H1 (cell line): ENCODE data around the gene ETV5. TPM values are rescaled to one million over a fixed set of nuclear protein-coding genes. Genes with fewer than 3 reads are reported as not detected.

Experiments used
- CTCF ChIA-PET: fragments of 300-600 bp; sonication (Branson Sonifier 250); formaldehyde crosslinking; loops from one replicate; lab custom pipeline; 2021; ENCODE audit not compliant: partially characterized antibody; lab: Charles Lee
- POLR2A ChIA-PET: fragments of 300-600 bp; sonication (Branson Sonifier 250); formaldehyde crosslinking; loops from one replicate; lab custom pipeline; 2021; ENCODE audit warnings: inconsistent platforms; ENCODE audit not compliant: partially characterized antibody; lab: Charles Lee
- DNase-seq, 2 experiments: peaks; one replicate each; pipeline versions ENCODE4 v3.0.0 to v3.0.0-alpha.2; 2010 to 2022; ENCODE audit warnings: low spot score in 2 of 2, low read depth in 1 of 2, mixed read lengths in 1 of 2
- FAIRE-seq: peaks from 2 replicates; lab custom pipeline; 2011; peaks lifted over from hg19 to GRCh38; lab: Jason Lieb, UNC
- H2AFZ ChIP-seq: 2 replicates; pipeline ENCODE4 v1.8.1; 2012; ENCODE audit warnings: low read length, inconsistent platforms
- H2AK5ac ChIP-seq: 2 replicates; pipeline ENCODE4 v1.6.1; 2013; ENCODE audit warnings: low read depth, low read length
- H2BK120ac ChIP-seq: replicated peaks from 2 replicates; pipeline ENCODE3; 2013; ENCODE audit warnings: low read depth, low read length, inconsistent platforms
- H2BK12ac ChIP-seq: 2 replicates; pipeline ENCODE4 v1.6.1; 2013; ENCODE audit warnings: low read depth, low read length
- H2BK15ac ChIP-seq: 2 replicates; pipeline ENCODE4 v1.6.1; 2013; ENCODE audit warnings: low read length
- H2BK20ac ChIP-seq: 2 replicates; pipeline ENCODE4 v1.6.1; 2013; ENCODE audit warnings: low read length
- H2BK5ac ChIP-seq: 2 replicates; pipeline ENCODE4 v1.6.1; 2013; ENCODE audit warnings: low read depth, low read length
- H3K14ac ChIP-seq: 2 replicates; pipeline ENCODE4 v1.6.1; 2013; ENCODE audit warnings: inconsistent platforms; ENCODE audit not compliant: insufficient read length
- H3K18ac ChIP-seq: 2 replicates; pipeline ENCODE4 v1.6.1; 2013; ENCODE audit warnings: low read length; ENCODE audit errors: extremely low read depth
- H3K23ac ChIP-seq: 2 replicates; pipeline ENCODE4 v1.6.1; 2013; ENCODE audit warnings: inconsistent platforms; ENCODE audit not compliant: insufficient read length
- H3K23me2 ChIP-seq: 2 replicates; pipeline ENCODE4 v1.6.1; 2013; ENCODE audit warnings: low read depth, low read length
- H3K27ac ChIP-seq: 2 replicates; pipeline ENCODE4 v1.6.1; 2011; ENCODE audit warnings: low read depth, low read length, inconsistent platforms
- H3K27me3 ChIP-seq, 4 experiments: replicated peaks in 1 of 4; 1 replicate in 1 of 4; 2 replicates in 3 of 4; pipeline versions ENCODE4 v1.6.1 to v1.8.1; 2011 to 2013; ENCODE audit warnings: low read length in 3 of 4, mild to moderate bottlenecking in 3 of 4, inconsistent platforms in 2 of 4, mixed read lengths in 2 of 4, moderate library complexity in 1 of 4; ENCODE audit not compliant: control insufficient read depth in 3 of 4, insufficient read depth in 3 of 4; ENCODE audit errors: extremely low read depth in 1 of 4
- H3K36me3 ChIP-seq, 4 experiments: 2 replicates each; pipeline versions ENCODE4 v1.6.1 to v1.8.1; 2011 to 2013; ENCODE audit warnings: mild to moderate bottlenecking in 4 of 4, low read length in 3 of 4, moderate library complexity in 2 of 4, control low read depth in 1 of 4, inconsistent platforms in 1 of 4; ENCODE audit not compliant: insufficient read depth in 4 of 4, control insufficient read depth in 2 of 4
- H3K4ac ChIP-seq: replicated peaks from 2 replicates; pipeline ENCODE3; 2013; ENCODE audit warnings: low read length, low read depth, mixed read lengths, inconsistent platforms; ENCODE audit not compliant: insufficient read length
- H3K4me1 ChIP-seq, 4 experiments: replicated peaks in 1 of 4; 1 replicate in 1 of 4; 2 replicates in 3 of 4; pipeline versions ENCODE4 v1.6.1 to v1.8.1; 2011 to 2013; ENCODE audit warnings: low read length in 3 of 4, inconsistent platforms in 2 of 4, mixed read lengths in 1 of 4; ENCODE audit not compliant: insufficient read depth in 4 of 4, control insufficient read depth in 3 of 4
- H3K4me2 ChIP-seq, 2 experiments: 2 replicates each; pipeline versions ENCODE4 v1.6.1 to v1.8.1; 2011 to 2013; ENCODE audit warnings: low read depth in 2 of 2, low read length in 2 of 2, control low read depth in 1 of 2, inconsistent platforms in 1 of 2, mild to moderate bottlenecking in 1 of 2; ENCODE audit not compliant: insufficient read depth in 1 of 2
- H3K4me3 ChIP-seq, 4 experiments: fragments of 200-600, 300-600 bp in 1 of 4; sonication (generic), shearing (Covaris generic), sonication (Bioruptor Twin) in 1 of 4; 2 replicates each; pipeline versions ENCODE4 v1.5.1 to v1.8.1; 2011 to 2016; ENCODE audit warnings: low read length in 4 of 4, low read depth in 3 of 4, control low read depth in 2 of 4, inconsistent platforms in 2 of 4, mild to moderate bottlenecking in 2 of 4, mixed read lengths in 1 of 4, moderate library complexity in 1 of 4; ENCODE audit not compliant: insufficient read depth in 2 of 4; ENCODE audit errors: extremely low read depth in 1 of 4
- H3K56ac ChIP-seq: replicated peaks from 2 replicates; pipeline ENCODE3; 2013; ENCODE audit warnings: low read depth, mild to moderate bottlenecking, mixed read lengths, low read length, inconsistent platforms; ENCODE audit not compliant: insufficient read length
- H3K79me1 ChIP-seq: 2 replicates; pipeline ENCODE4 v1.6.1; 2013; ENCODE audit warnings: low read depth, low read length, control low read depth
- H3K79me2 ChIP-seq, 2 experiments: 2 replicates each; pipeline versions ENCODE4 v1.6.1 to v1.8.1; 2012 to 2013; ENCODE audit warnings: low read length in 2 of 2, mild to moderate bottlenecking in 2 of 2, inconsistent platforms in 1 of 2; ENCODE audit not compliant: insufficient read depth in 2 of 2, control insufficient read depth in 1 of 2
- H3K9ac ChIP-seq, 4 experiments: replicated peaks in 1 of 4; 1 replicate in 1 of 4; 2 replicates in 3 of 4; pipeline versions ENCODE4 v1.6.1 to v1.8.1; 2011 to 2013; ENCODE audit warnings: low read depth in 3 of 4, low read length in 3 of 4, control low read depth in 2 of 4, mild to moderate bottlenecking in 2 of 4, moderate library complexity in 2 of 4, inconsistent platforms in 1 of 4; ENCODE audit errors: extremely low read depth in 1 of 4
- H3K9me3 ChIP-seq, 2 experiments: 2 replicates each; pipeline versions ENCODE4 v1.6.1 to v1.8.1; 2012 to 2013; ENCODE audit warnings: mild to moderate bottlenecking in 2 of 2, moderate library complexity in 2 of 2, control low read depth in 1 of 2, inconsistent platforms in 1 of 2, low read depth in 1 of 2, low read length in 1 of 2, mixed read lengths in 1 of 2; ENCODE audit not compliant: insufficient read depth in 2 of 2
- H4K20me1 ChIP-seq, 2 experiments: replicated peaks in 1 of 2; 2 replicates each; pipeline versions ENCODE3 to v1.8.1; 2011 to 2013; ENCODE audit warnings: inconsistent platforms in 2 of 2, low read length in 2 of 2, mild to moderate bottlenecking in 1 of 2; ENCODE audit not compliant: insufficient read depth in 2 of 2, control insufficient read depth in 1 of 2
- H4K5ac ChIP-seq: 2 replicates; pipeline ENCODE4 v1.6.1; 2013; ENCODE audit warnings: low read length, low read depth, mixed read lengths, inconsistent platforms; ENCODE audit not compliant: insufficient read length
- H4K8ac ChIP-seq: 2 replicates; pipeline ENCODE4 v1.8.0; 2013; ENCODE audit warnings: mild to moderate bottlenecking, moderate library complexity, low read length, inconsistent platforms; ENCODE audit not compliant: insufficient read depth; ENCODE audit errors: extremely low read depth
- H4K91ac ChIP-seq: replicated peaks from 2 replicates; pipeline ENCODE3; 2013; ENCODE audit warnings: low read length, mixed read lengths, inconsistent platforms; ENCODE audit not compliant: insufficient read length
- TCF12 ChIP-seq: IDR thresholded peaks from 2 replicates; pipeline ENCODE4 v1.6.1; 2011; ENCODE audit warnings: low read depth, mild to moderate bottlenecking, low read length
- WGBS, 2 experiments: shearing (Covaris generic) in 1 of 2; methylation state at CpG; one replicate each; pipeline versions ENCODE4 v1.1.6 to v1.1.7; 2013 to 2015; ENCODE audit warnings: low lambda C conversion rate in 2 of 2, mixed read lengths in 2 of 2, inconsistent platforms in 1 of 2, low coverage in 1 of 2, missing lambda C conversion rate in 1 of 2; ENCODE audit not compliant: insufficient replicate concordance in 2 of 2, insufficient coverage in 1 of 2, insufficient read length in 1 of 2; ENCODE audit errors: extremely low coverage in 1 of 2, missing lambda C conversion rate in 1 of 2; 5-methylcytosine and 5-hydroxymethylcytosine counted together
- polyA plus RNA-seq, 7 experiments: library from polyadenylated mRNA; depleted of rRNA in 3 of 7; stranded (reverse) in 5 of 7; unstranded in 2 of 7; fragments of >200 nt in 5 of 7; fragments of 200-250 nt in 2 of 7; gene quantifications; 1 replicate in 5 of 7; 2 replicates in 1 of 7; 4 replicates in 1 of 7; pipeline versions ENCODE4 v1.2.1 to v1.2.3, GENCODE V29; 2011 to 2013; ENCODE audit warnings: missing spikeins in 2 of 7, mixed read lengths in 2 of 7
- total RNA-seq: library from RNA; stranded (reverse); fragmentation: NEBNext Ultra II Directional; extraction: Animal tissue kit (Norgen Biotek cat#: 25700); gene quantifications from 2 replicates; pipeline ENCODE4 v1.2.1, GENCODE V29; 2021

Gene ETV5
- total and polyA plus RNA-seq, 2 of the 8 experiments (the other 6 are each of a cell fraction or from before 2014, with no cell fraction given) = 13.1 to 36.9 TPM

DNA sequence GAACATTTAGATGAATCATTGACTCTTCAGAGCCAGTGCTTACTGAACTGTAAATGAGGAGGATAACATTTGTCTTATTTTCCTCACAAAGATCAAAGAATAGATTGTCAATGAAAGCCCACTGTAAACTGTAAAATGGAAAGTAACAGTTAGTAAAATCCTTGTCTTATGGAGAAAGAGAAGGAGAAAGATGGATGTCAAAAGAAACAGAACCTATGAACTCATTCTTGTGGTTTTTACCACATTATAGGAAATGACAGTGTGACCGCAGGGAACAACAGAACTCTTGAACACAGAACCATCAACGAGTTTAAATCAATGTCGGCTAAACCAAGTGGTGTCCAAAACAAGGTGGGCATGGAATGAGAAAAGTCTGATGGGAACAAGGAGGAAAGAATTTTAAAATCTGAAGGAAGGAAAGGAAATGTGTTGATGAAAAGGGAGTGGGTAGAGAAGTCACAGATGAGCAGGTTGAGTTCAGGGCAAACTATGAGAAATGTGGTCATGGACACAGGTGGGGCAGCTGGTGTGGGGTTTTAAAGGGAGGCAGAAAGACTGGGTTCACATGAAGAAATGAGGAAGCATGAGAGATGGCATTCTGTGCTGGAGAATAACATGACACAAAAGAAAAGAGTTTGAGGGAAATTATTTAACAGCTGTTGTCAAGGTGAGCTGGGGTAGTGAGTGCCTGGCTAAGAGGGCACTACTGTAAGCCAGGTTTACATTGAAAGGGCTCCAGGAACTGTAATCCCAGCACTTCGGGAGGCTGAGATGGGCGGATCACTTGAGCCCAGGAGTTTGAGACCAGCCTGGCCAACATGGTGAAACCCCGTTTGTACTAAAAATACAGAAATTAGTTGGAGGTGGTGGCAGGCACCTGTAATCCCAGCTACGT is 42.4 kb upstream of the ETV5 start:
- FAIRE-seq = no peak
- CTCF ChIA-PET = interaction anchor here (0.9 kb wide), 1 partner anchor 108 kb away, joined by 3 read pairs; no protein-coding TSS in a partner anchor
- WGBS, 2 experiments = 89% methylated on average over 7 of the region's 7 CpGs; no CpG with 5 or more reads in 1 of the 2 experiments

More for the DNA sequence above, 42.4 kb upstream of the ETV5 start:
- no peaks in the 10 kb centered on the region for H3K79me1 ChIP-seq
- H3K18ac ChIP-seq = no peak overlapping the region
- POLR2A ChIA-PET = interaction anchor here (1.2 kb wide), 2 partner anchors 38 to 43 kb away, joined by 3 to 4 read pairs; no protein-coding TSS in a partner anchor
- no peak overlapping the region for H3K56ac ChIP-seq
- no peaks in the 10 kb centered on the region for H3K36me3 ChIP-seq
- no peak overlapping the region for H4K5ac ChIP-seq
- 0 out of 2 replicates have a peak, but pooled peaks cover 2% of the 10 kb centered on the region for H3K23me2 ChIP-seq
- H3K14ac ChIP-seq = no peak overlapping the region
- no peak overlapping the region for H3K27ac ChIP-seq
- no peaks in the 10 kb centered on the region for H3K79me2 ChIP-seq
- H3K4me2 ChIP-seq = no peak overlapping the region
- no peaks in the 10 kb centered on the region for H3K27me3 ChIP-seq
- H2AFZ ChIP-seq = no peak overlapping the region
- no peak overlapping the region for H2BK20ac ChIP-seq
- H2BK15ac ChIP-seq = no peak overlapping the region
- H3K9ac ChIP-seq = no peak overlapping the region
- no peaks in the 10 kb centered on the region for H3K9me3 ChIP-seq
- H3K4ac ChIP-seq = no peak overlapping the region
- no peak for DNase-seq
- no peaks in the 10 kb centered on the region for H3K4me1 ChIP-seq
- no peak overlapping the region for H2BK120ac ChIP-seq
- no peak overlapping the region for H4K91ac ChIP-seq
- no peak overlapping the region for H3K4me3 ChIP-seq
- no peak overlapping the region for H2BK12ac ChIP-seq
- no peak overlapping the region for H2AK5ac ChIP-seq
- no peak overlapping the region for H3K23ac ChIP-seq
- TF ChIP-seq TCF12 = no peak
- no peak overlapping the region for H4K8ac ChIP-seq
- no peak overlapping the region for H2BK5ac ChIP-seq
- peaks cover 0 to 1% of the 10 kb centered on the region in 2 experiments for H4K20me1 ChIP-seq
